DMS 273 treated with DMSO at 0.1 percent for 48 hours (cell line): ENCODE data around the gene SOX15.

Experiments
- DNase-seq: peaks from one replicate; lab custom pipeline; 2025; lab: John Stamatoyannopoulos, UW

Gene SOX15

GRCh38 chr17:7557775-7558543, 31.9 kb downstream of the SOX15 start:
- no peak for DNase-seq

- no peak for DNase-seq
These were observed 32.6 kb downstream of the SOX15 start for GRCh38 chr17:7557147-7557764.

GRCh38 chr17:7556627-7557026, 33.3 kb downstream of the SOX15 start:
- no peak for DNase-seq

GRCh38 chr17:7555320-7555948, 34.5 kb downstream of the SOX15 start:
- DNase-seq: no peak

DNA sequence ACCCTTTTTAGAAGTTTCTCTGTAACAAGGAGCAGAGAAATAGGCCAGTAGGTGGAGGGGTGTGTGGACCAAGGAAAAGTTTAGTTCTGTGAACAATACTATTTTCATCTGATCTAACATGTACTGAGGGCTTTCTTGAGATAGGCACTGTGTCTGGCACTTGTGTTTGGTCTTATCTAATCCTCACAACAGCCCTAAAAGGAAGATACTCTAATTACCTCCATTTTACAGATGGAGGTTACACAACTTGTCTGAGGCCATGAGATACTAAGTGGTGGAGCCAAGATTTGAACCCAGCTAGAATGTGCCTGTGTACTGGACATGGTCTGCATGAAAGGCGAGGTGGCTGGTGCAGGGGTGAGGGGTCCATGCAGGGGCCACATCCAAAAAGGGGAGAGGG, 36.5 kb downstream of the SOX15 start:
- DNase-seq: no peak

DNA sequence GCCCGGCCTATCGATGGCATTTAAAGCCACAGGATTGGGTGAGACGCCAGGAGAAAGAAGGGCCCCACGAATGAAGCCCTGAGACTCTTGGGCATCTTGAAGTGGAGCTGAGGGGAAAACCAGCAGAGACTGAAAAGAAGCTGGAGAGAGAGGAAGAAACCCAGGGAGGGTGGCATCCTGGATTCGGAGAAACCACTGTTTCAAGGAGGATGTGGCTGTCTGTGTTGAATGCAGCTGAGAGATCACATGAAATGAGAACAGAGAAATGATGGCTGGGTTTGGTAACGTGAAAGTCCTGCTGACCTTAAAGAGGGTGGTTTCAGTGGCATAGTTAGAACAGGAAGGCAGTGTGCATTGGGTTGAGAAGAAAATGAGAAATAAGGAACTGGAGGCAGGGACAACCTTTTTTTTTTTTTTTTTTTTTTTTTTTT, 37.3 kb downstream of the SOX15 start:
- no peak for DNase-seq

DNA sequence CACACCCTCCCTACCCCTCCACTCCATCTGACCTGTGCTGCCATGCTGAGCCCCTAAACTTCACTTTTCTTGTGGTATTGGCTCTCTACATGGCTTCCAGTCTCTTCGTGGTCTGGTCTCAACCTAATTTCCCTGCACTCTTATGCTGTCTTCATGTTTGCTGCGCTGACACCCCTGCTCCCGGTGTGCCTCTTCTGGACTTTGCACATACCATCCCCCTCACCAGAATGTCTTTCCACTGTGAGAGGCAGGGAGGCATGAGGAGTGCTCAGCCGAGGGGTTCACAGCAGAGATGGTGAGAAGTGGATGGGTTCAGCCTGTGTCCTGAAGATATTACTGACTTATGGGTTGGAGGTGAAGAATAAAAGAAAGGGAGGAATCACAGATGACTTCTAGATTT, 38.5 kb downstream of the SOX15 start:
- no peak for DNase-seq

DNA sequence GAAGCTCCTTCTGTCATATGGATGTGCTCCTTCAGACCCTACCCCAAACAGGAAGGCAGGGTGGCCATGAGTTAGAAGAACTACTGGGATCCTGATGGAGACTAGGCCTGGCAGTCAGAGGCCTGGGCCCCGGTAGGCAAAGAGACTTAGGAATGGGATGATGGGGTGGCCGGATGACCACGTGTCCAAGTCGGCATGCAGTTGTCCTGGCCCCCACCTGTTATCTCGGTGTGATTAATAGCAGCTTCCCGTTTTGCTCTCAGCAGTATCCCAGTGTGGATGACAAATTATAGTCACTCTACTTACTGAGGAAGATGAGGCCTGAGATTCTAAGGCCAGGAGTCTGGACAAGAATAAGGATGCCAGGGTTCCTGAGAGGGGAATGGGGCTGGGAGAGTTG, 39.5 kb downstream of the SOX15 start:
- DNase-seq: no peak

GRCh38 chr17:7549401-7550055, 40.4 kb downstream of the SOX15 start:
- DNase-seq: no peak

GRCh38 chr17:7548585-7549400, 41.1 kb downstream of the SOX15 start, which contains the start of gene TNFSF12:
Gene TNFSF12, plus strand, starts transcription at chr17:7549058. Its CDS starts 96 bp downstream, at chr17:7549154.
- no peak for DNase-seq

- no peak for DNase-seq
These were observed 45.0 kb downstream of the SOX15 start for GRCh38 chr17:7544911-7545310.

- DNase-seq: no peak
These were observed 48.7 kb downstream of the SOX15 start for GRCh38 chr17:7541074-7541621.

- DNase-seq: no peak
These were observed 50.9 kb downstream of the SOX15 start for GRCh38 chr17:7538891-7539545.
